ENCODE measurements around the gene KLK7. TPM values are rescaled to one million over a fixed set of nuclear protein-coding genes. Genes with fewer than 3 reads are reported as not detected.

The KLK7 gene
- total and polyA plus RNA-seq, 3 experiments from 2014 or later: not detected

GRCh38 chr19:51007488-51007887, 23.8 kb upstream of the KLK7 start:
- no peak overlapping the region for H3K4me3 Mint-ChIP-seq
- Histone ChIP-seq H3K4me1 (ENCODE audit: insufficient read depth, low read length) (no peaks in the 10 kb centered on the region), H3K36me3 (ENCODE audit: insufficient read depth, low read length) (no peaks in the 10 kb centered on the region), H3K4me3 (ENCODE audit: low read length) (no peak overlapping the region), H3K9me3 (ENCODE audit: low read length) (no peaks in the 10 kb centered on the region), H3K27ac (ENCODE audit: low read depth, low read length) (no peak overlapping the region), H3K27me3 (ENCODE audit: insufficient read depth, low read length, poor library complexity, severe bottlenecking) (peaks cover under 1% of the 10 kb centered on the region)
- ChIA-PET CTCF (no interaction called here), POLR2A (no interaction called here)
- no peaks in the 10 kb centered on the region for H3K36me3 Mint-ChIP-seq
- H3K27me3 Mint-ChIP-seq: peaks cover 20 to 28% of the 10 kb centered on the region in 2 donors
- no peak overlapping the region for H3K27ac Mint-ChIP-seq
- no peaks in the 10 kb centered on the region for H3K4me1 Mint-ChIP-seq
- no peak for DNase-seq
- peaks cover 0 to 2% (median 0%) of the 10 kb centered on the region in 5 donors for H3K9me3 Mint-ChIP-seq

- Histone ChIP-seq H3K27ac (ENCODE audit: low read depth, low read length) (no peak overlapping the region), H3K4me3 (ENCODE audit: low read length) (no peak overlapping the region), H3K4me1 (ENCODE audit: insufficient read depth, low read length) (no peaks in the 10 kb centered on the region), H3K27me3 (ENCODE audit: insufficient read depth, low read length, poor library complexity, severe bottlenecking) (peaks cover 4% of the 10 kb centered on the region), H3K9me3 (ENCODE audit: low read length) (no peaks in the 10 kb centered on the region), H3K36me3 (ENCODE audit: insufficient read depth, low read length) (no peaks in the 10 kb centered on the region)
- Mint-ChIP-seq H3K36me3 (no peaks in the 10 kb centered on the region), H3K4me1 (no peaks in the 10 kb centered on the region), H3K4me3 (no peak overlapping the region), H3K27ac (no peak overlapping the region), H3K27me3 (peaks cover 21 to 36% of the 10 kb centered on the region in 2 donors), H3K9me3 (peaks cover 0 to 2% (median 0%) of the 10 kb centered on the region in 5 donors)
- CTCF ChIA-PET: no interaction called here
- no peak for DNase-seq
- POLR2A ChIA-PET: no interaction called here
Observed at GRCh38 chr19:51006406-51006805, 22.7 kb upstream of the KLK7 start.

- no peaks in the 10 kb centered on the region for H3K4me1 ChIP-seq (ENCODE audit: insufficient read depth, low read length)
- CTCF ChIA-PET: no interaction called here
- H3K27me3 ChIP-seq (ENCODE audit: insufficient read depth, low read length, poor library complexity, severe bottlenecking): peaks cover 4% of the 10 kb centered on the region
- no peak overlapping the region for H3K4me3 ChIP-seq (ENCODE audit: low read length)
- Mint-ChIP-seq H3K27me3 (peaks cover 22 to 40% of the 10 kb centered on the region in 2 donors), H3K4me3 (no peak overlapping the region), H3K9me3 (peaks cover 0 to 2% (median 0%) of the 10 kb centered on the region in 5 donors), H3K36me3 (no peaks in the 10 kb centered on the region), H3K4me1 (no peaks in the 10 kb centered on the region), H3K27ac (no peak overlapping the region)
- POLR2A ChIA-PET: no interaction called here
- no peaks in the 10 kb centered on the region for H3K9me3 ChIP-seq (ENCODE audit: low read length)
- DNase-seq: no peak
- no peak overlapping the region for H3K27ac ChIP-seq (ENCODE audit: low read depth, low read length)
- no peaks in the 10 kb centered on the region for H3K36me3 ChIP-seq (ENCODE audit: insufficient read depth, low read length)
Observed at GRCh38 chr19:51005248-51005647, 21.5 kb upstream of the KLK7 start.

- H3K4me3 ChIP-seq (ENCODE audit: low read length): no peak overlapping the region
- POLR2A ChIA-PET: no interaction called here
- H3K9me3 Mint-ChIP-seq: peaks cover 0 to 2% (median 0%) of the 10 kb centered on the region in 5 donors
- H3K36me3 ChIP-seq (ENCODE audit: insufficient read depth, low read length): no peaks in the 10 kb centered on the region
- peaks cover 4% of the 10 kb centered on the region for H3K27me3 ChIP-seq (ENCODE audit: insufficient read depth, low read length, poor library complexity, severe bottlenecking)
- H3K27me3 Mint-ChIP-seq: peaks cover 29 to 52% of the 10 kb centered on the region in 2 donors
- DNase-seq: no peak
- H3K27ac ChIP-seq (ENCODE audit: low read depth, low read length): no peak overlapping the region
- H3K4me1 ChIP-seq (ENCODE audit: insufficient read depth, low read length): no peaks in the 10 kb centered on the region
- H3K4me1 Mint-ChIP-seq: no peaks in the 10 kb centered on the region
- H3K36me3 Mint-ChIP-seq: no peaks in the 10 kb centered on the region
- CTCF ChIA-PET: interaction anchor here (0.6 kb wide), 1 partner anchor 20 kb away, joined by 3 read pairs; no protein-coding TSS in a partner anchor
- H3K27ac Mint-ChIP-seq: no peak overlapping the region
- no peak overlapping the region for H3K4me3 Mint-ChIP-seq
- no peaks in the 10 kb centered on the region for H3K9me3 ChIP-seq (ENCODE audit: low read length)
Observed at GRCh38 chr19:51003316-51003715, 19.6 kb upstream of the KLK7 start.

- H3K9me3 Mint-ChIP-seq: peaks cover 0 to 2% (median 0%) of the 10 kb centered on the region in 5 donors
- H3K27ac ChIP-seq (ENCODE audit: low read depth, low read length): no peak overlapping the region
- no peaks in the 10 kb centered on the region for H3K4me1 ChIP-seq (ENCODE audit: insufficient read depth, low read length)
- ChIA-PET CTCF (no interaction called here), POLR2A (no interaction called here)
- no peaks in the 10 kb centered on the region for H3K9me3 ChIP-seq (ENCODE audit: low read length)
- H3K4me3 ChIP-seq (ENCODE audit: low read length): no peak overlapping the region
- no peaks in the 10 kb centered on the region for H3K36me3 Mint-ChIP-seq
- H3K4me1 Mint-ChIP-seq: no peaks in the 10 kb centered on the region
- peak overlapping the region in 1 of 7 donors; percentile 12 for H3K4me3 Mint-ChIP-seq
- H3K36me3 ChIP-seq (ENCODE audit: insufficient read depth, low read length): no peaks in the 10 kb centered on the region
- peaks cover 31 to 57% of the 10 kb centered on the region in 2 donors for H3K27me3 Mint-ChIP-seq
- H3K27ac Mint-ChIP-seq: no peak overlapping the region
- DNase-seq: peak in 1 of 5 donors; percentile 2
- H3K27me3 ChIP-seq (ENCODE audit: insufficient read depth, low read length, poor library complexity, severe bottlenecking): peaks cover 4% of the 10 kb centered on the region
Observed at GRCh38 chr19:51002542-51003311, 19.0 kb upstream of the KLK7 start.

- DNase-seq: no peak
- no peaks in the 10 kb centered on the region for H3K36me3 Mint-ChIP-seq
- peaks cover 36 to 52% of the 10 kb centered on the region in 2 donors for H3K27me3 Mint-ChIP-seq
- peaks cover 0 to 2% (median 0%) of the 10 kb centered on the region in 5 donors for H3K9me3 Mint-ChIP-seq
- POLR2A ChIA-PET: no interaction called here
- Histone ChIP-seq H3K27me3 (ENCODE audit: insufficient read depth, low read length, poor library complexity, severe bottlenecking) (peaks cover 4% of the 10 kb centered on the region), H3K4me1 (ENCODE audit: insufficient read depth, low read length) (no peaks in the 10 kb centered on the region), H3K27ac (ENCODE audit: low read depth, low read length) (no peak overlapping the region), H3K36me3 (ENCODE audit: insufficient read depth, low read length) (no peaks in the 10 kb centered on the region), H3K9me3 (ENCODE audit: low read length) (no peaks in the 10 kb centered on the region), H3K4me3 (ENCODE audit: low read length) (no peak overlapping the region)
- no peak overlapping the region for H3K4me3 Mint-ChIP-seq
- H3K27ac Mint-ChIP-seq: no peak overlapping the region
- no peaks in the 10 kb centered on the region for H3K4me1 Mint-ChIP-seq
- CTCF ChIA-PET: no interaction called here
Observed at GRCh38 chr19:51002089-51002532, 18.4 kb upstream of the KLK7 start.

- Mint-ChIP-seq H3K27me3 (peaks cover 38 to 55% of the 10 kb centered on the region in 2 donors), H3K4me3 (peak within 1 kb of the TSS in 1 of 7 donors; percentile 12), H3K9me3 (peaks cover 0 to 2% (median 0%) of the 10 kb centered on the region in 5 donors), H3K27ac (no peak within 1 kb of the TSS), H3K36me3 (no peaks in the 10 kb centered on the region), H3K4me1 (no peaks in the 10 kb centered on the region)
- ChIA-PET POLR2A (no interaction called here), CTCF (no interaction called here)
- DNase-seq: no peak
- Histone ChIP-seq H3K4me1 (ENCODE audit: insufficient read depth, low read length) (no peaks in the 10 kb centered on the region), H3K27ac (ENCODE audit: low read depth, low read length) (no peak within 1 kb of the TSS), H3K27me3 (ENCODE audit: insufficient read depth, low read length, poor library complexity, severe bottlenecking) (peaks cover 4% of the 10 kb centered on the region), H3K4me3 (ENCODE audit: low read length) (no peak within 1 kb of the TSS), H3K36me3 (ENCODE audit: insufficient read depth, low read length) (no peaks in the 10 kb centered on the region), H3K9me3 (ENCODE audit: low read length) (no peaks in the 10 kb centered on the region)
Observed at GRCh38 chr19:51001515-51001914, 17.8 kb upstream of the KLK7 start, which contains the start of gene KLK8. Gene KLK8, minus strand, starts transcription at chr19:51001604. Its CDS starts 437 bp downstream, at chr19:51001167.

- H3K27ac Mint-ChIP-seq: no peak overlapping the region
- Histone ChIP-seq H3K4me3 (ENCODE audit: low read length) (no peak overlapping the region), H3K27me3 (ENCODE audit: insufficient read depth, low read length, poor library complexity, severe bottlenecking) (peaks cover 4% of the 10 kb centered on the region), H3K4me1 (ENCODE audit: insufficient read depth, low read length) (no peaks in the 10 kb centered on the region), H3K27ac (ENCODE audit: low read depth, low read length) (no peak overlapping the region), H3K9me3 (ENCODE audit: low read length) (no peaks in the 10 kb centered on the region), H3K36me3 (ENCODE audit: insufficient read depth, low read length) (no peaks in the 10 kb centered on the region)
- H3K4me1 Mint-ChIP-seq: no peaks in the 10 kb centered on the region
- peaks cover 37 to 55% of the 10 kb centered on the region in 2 donors for H3K27me3 Mint-ChIP-seq
- no peak overlapping the region for H3K4me3 Mint-ChIP-seq
- peaks cover 0 to 4% (median 0%) of the 10 kb centered on the region in 5 donors for H3K9me3 Mint-ChIP-seq
- no peak for DNase-seq
- ChIA-PET POLR2A (no interaction called here), CTCF (no interaction called here)
- no peaks in the 10 kb centered on the region for H3K36me3 Mint-ChIP-seq
Observed at GRCh38 chr19:51000981-51001380, 17.3 kb upstream of the KLK7 start.

Data from CD8-positive, alpha-beta memory T cell (primary cell).